GM19324 (cell line): ENCODE data around the gene TBC1D4.

Experiments used
- ATAC-seq: cut with Tn5 transposase; IDR thresholded peaks from one replicate; pipeline ENCODE4 v1.9.1; 2021; ENCODE audit warnings: mild to moderate bottlenecking, moderate library complexity; ENCODE audit not compliant: unreplicated experiment, low FRiP score

Gene TBC1D4

GRCh38 chr13:75418997-75419396 is 63.0 kb downstream of the TBC1D4 start:
- no peak for ATAC-seq

GRCh38 chr13:75418186-75418843 is 63.7 kb downstream of the TBC1D4 start:
- ATAC-seq = no peak

DNA sequence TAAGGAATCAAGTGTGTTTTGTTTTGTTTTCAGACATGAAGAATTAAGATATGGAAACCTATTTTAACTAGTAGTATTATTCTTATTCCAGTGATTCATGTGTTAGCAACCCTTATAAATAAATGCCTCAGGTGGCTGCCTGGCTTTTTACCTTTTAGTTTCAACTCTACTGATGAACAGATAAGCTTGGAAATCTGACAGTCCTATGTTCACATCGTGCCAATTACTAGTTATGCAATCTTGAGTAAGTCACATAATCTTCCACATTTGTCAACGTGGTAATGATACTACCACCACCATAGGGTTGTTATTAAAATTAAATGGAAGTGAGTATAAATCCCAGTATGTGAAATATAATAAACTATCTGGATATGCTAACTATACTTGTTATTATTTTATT is 64.3 kb downstream of the TBC1D4 start:
- ATAC-seq = no peak

DNA sequence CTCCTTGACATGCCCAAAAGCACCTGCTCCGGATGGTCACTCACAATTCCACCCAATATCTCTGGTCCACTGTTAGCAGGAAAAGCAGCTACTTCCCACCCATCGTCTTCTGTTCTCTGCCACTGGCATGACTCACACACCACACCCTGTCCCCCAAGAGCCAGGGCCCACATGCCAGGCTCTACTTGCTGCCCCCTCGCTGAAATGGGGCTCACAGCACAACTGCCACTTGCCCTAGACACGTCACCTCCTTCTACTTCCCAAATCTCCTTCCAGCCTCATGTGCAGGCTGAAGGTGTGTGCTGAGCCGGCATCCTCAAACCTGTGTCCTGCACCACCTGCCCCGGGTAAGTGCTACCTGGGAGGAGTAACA is 65.0 kb downstream of the TBC1D4 start:
- no peak for ATAC-seq

DNA sequence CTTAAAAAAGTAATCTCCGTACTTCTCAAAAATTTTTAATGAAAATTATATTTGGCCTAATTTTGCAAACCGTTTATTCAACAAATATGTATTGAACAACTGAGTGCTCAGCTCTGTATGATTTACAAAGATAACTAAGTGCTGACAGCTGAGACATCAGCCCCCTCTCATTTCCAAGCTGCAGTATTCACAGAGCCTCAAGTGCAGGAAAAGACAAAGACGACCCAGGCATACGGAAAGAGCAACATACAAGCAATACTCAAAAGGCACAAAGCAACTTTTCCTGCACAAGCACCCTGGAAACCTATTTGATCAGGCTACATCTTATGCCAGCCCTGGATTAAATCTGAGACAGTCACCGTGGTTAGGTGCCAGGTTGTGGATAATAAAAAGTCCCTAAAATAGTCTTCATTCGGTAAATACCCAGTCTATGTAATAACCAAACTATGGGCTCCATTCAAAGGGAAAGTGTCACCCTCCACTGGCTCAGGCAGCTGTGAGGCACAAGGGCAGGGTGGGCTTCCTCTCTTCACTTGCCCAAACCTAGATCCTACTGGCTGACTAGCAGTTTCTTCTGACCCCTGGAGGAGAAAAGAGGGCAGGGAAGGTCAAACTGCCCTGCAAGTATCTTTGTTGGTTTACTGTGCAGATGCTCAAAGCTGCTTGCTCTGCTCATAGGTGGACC is 65.5 kb downstream of the TBC1D4 start:
- no peak for ATAC-seq

DNA sequence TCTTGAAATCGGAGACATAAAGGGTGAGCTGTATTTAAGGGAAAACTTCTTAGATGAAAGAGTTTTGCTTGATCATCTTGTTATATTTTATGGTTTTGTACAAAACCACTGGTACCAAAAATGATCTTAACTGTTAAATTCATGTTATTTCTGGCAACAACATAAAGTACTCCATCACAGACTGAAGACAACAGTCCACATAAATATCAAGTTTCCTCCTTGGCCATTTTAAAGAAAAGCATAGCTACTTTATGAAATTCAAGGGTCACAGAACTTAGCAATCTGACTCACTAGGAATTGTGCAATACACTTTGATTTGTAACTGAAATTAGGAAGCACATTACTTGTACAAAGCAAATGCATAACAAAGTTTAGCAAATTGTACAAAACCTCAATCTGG is 66.3 kb downstream of the TBC1D4 start:
- no peak for ATAC-seq

DNA sequence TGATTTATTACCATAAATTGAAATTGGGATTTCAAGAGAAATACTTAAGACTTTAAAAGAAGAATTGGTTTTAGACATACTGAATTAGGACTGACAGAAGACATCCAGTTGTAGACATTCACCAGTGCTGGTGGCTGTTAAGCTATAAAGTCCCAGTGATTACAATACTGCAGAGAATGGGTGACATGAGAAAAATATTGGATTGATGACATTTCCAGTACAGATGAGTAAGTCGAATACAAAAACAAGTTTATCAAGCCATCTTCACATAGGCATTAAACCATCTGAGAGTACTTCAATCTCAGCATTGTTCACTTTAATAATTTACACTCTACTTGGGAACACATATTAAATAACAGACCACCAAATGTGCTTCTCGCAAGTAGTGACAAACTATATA is 66.8 kb downstream of the TBC1D4 start:
- ATAC-seq = no peak

DNA sequence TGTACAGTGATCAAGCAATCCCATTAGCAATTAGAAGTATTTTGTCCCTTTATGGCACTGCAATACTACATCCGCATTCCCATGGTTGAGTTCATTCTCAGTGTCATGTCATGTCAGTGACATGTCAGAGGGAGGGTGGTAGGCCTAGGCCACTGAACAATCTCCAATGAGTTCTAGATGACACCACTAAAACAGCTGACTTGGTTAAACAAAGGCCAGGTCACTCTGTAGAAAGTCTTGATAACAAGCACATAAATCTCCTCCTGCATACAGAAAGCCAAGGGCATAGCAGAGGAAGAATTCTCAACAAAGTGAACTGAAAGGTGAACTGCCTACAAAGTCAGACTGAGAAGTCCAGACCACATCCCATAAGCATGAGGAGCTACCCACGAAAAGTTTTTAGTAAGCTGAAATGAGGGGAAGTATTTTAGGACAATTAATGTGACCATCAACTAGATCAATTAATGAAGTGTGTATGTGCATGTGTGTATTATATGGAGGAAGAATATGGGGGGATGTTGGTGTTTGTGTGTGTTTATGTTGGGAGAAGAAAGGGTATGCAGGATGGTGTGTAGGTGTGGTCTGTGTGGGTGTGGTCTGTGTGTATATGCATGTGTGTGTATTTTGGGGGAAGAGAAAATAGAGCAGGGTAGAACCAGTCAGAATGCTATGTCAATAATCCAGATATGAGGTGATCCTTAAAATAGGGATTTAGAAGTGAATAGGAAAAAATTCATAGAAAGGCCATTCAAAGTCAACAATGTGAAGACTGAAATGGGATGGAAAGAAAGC is 67.7 kb downstream of the TBC1D4 start:
- ATAC-seq = no peak

- ATAC-seq = no peak
Measured at GRCh38 chr13:75411924-75412537, 69.9 kb downstream of the TBC1D4 start.

- no peak for ATAC-seq
Measured at GRCh38 chr13:75410207-75410606, 71.8 kb downstream of the TBC1D4 start.

DNA sequence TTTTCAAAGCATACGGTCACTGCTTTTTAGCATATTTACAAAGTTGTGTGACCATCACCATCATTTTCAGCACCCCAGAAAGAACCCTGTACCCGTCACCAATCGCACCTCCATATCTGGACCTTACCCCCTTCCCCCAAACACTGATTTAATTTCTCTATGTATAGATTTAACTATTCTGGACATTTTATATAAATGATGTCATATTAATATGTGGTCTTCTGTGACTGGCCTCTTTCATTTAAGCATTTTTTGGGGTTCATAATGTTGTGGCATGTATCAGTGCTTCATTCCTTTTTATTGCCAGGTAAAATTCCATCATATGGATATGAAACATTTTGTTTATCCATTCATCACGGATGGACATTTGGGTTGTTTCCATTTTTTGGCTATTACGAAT is 74.0 kb downstream of the TBC1D4 start:
- no peak for ATAC-seq

- ATAC-seq = no peak
Measured at GRCh38 chr13:75407473-75407872, 74.5 kb downstream of the TBC1D4 start.

DNA sequence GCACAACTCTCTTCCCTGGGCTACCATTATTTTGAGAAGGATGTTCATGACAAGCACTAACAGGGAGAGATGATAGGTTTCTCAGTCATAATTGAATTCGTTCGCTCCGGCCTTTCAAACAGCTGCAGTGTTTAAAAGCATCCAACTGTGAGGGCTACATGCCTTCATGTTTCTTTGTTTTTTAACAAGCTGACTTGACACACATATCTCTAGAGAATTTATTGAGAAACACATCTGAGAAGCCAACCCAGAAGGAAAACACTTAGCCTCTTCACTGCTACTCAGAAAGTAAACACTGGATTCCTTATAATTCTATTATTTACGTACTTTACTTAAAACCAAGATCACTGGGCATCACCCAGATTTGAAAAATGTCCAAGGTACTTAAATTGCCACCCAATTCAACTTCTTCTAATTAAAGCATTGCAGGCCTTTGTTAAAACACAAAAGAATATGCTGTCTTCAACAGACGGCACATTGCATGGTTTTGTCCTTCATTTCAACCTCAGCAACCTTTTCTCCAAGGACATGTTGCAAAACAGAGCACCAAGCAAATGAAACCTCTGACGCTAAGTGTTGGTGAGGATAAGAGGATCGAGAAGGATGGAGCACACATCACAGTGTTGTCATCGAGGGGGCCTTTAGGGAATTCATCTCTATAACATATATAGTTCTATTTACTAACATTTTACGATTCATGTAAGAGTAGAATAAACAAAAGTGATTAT is 75.8 kb downstream of the TBC1D4 start:
- ATAC-seq = no peak

DNA sequence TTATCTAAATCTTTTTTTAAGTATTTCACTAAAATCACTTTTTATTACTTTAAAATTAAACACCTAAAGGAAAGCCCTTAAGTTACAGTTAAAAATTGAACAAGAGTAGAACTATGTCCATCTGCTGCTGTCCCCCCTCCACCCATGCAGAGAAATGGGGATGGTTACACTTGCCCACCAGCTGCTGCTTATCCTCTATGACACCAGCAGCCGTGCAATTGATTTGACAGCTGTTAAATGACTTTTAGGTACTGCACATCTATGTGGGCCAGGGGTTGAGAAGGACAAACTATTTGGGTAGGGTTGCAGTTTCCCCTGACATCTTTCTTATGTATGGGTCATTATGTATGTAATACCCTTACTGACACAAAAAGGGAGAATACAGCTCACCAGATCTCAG is 77.2 kb downstream of the TBC1D4 start:
- ATAC-seq = no peak

GRCh38 chr13:75402787-75403186 is 79.2 kb downstream of the TBC1D4 start:
- ATAC-seq = no peak

GRCh38 chr13:75400775-75401174 is 81.2 kb downstream of the TBC1D4 start:
- peak; percentile 58 for ATAC-seq

GRCh38 chr13:75399879-75400217 is 82.1 kb downstream of the TBC1D4 start:
- no peak for ATAC-seq

- ATAC-seq = no peak
Measured at GRCh38 chr13:75399168-75399878, 82.6 kb downstream of the TBC1D4 start.

GRCh38 chr13:75398072-75398471 is 83.9 kb downstream of the TBC1D4 start:
- ATAC-seq = no peak

GRCh38 chr13:75395901-75396300 is 86.1 kb downstream of the TBC1D4 start:
- no peak for ATAC-seq
